GM12801 (cell line): ENCODE measurements around the gene TSEN2.

Source experiments
- CTCF ChIP-seq: IDR thresholded peaks from one replicate; pipeline ENCODE4 v1.5.1; 2011; ENCODE audit warnings: control low read depth; ENCODE audit not compliant: insufficient read length; ENCODE audit errors: extremely low read depth

The TSEN2 gene

GRCh38 chr3:12470680-12471079, 13.6 kb upstream of the TSEN2 start:
- no peak for TF ChIP-seq CTCF

- TF ChIP-seq CTCF: no peak
These were observed 13.0 kb upstream of the TSEN2 start for GRCh38 chr3:12471241-12471640.

- TF ChIP-seq CTCF: no peak
These were observed 12.2 kb upstream of the TSEN2 start for GRCh38 chr3:12472000-12472610.

GRCh38 chr3:12472796-12473195, 11.5 kb upstream of the TSEN2 start:
- TF ChIP-seq CTCF: no peak

- no peak for TF ChIP-seq CTCF
These were observed 10.8 kb upstream of the TSEN2 start for GRCh38 chr3:12473511-12473910.

GRCh38 chr3:12476238-12476897, 7.9 kb upstream of the TSEN2 start:
- no peak for TF ChIP-seq CTCF

GRCh38 chr3:12477256-12477655, 7.0 kb upstream of the TSEN2 start:
- no peak for TF ChIP-seq CTCF
